ENCODE measurements around the gene COL24A1. TPM values are rescaled to one million over a fixed set of nuclear protein-coding genes. Genes with fewer than 3 reads are reported as not detected.
"Not testable (repeated sequence)": the region's sequence is repeated elsewhere in the genome, so short reads cannot be mapped to it uniquely, and the experiment has no call there.

Gene COL24A1
- total RNA-seq, 4 donors from 2014 or later: 1.2 to 4.7 (median 3.3) TPM

- Histone ChIP-seq H3K36me3 (no peaks in the 10 kb centered on the region), H3K4me3 (no peak overlapping the region), H3K27ac (no peak overlapping the region), H3K27me3 (no peaks in the 10 kb centered on the region), H3K4me1 (no peaks in the 10 kb centered on the region), H3K9me3 (peaks cover 0 to 4% (median 0%) of the 10 kb centered on the region in 3 donors)
- 42 to 61% methylated on average over 2 to 3 of the region's 5 CpGs for WGBS, 2 donors (ENCODE audit: low coverage in 1 of 2)
- TF ChIP-seq POLR2A (IDR thresholded peaks at IDR 0.05) (no peak), POLR2AphosphoS5 (IDR thresholded peaks at IDR 0.05) (no peak), CTCF (IDR thresholded peaks at IDR 0.05) (no peak), EP300 (IDR thresholded peaks at IDR 0.05) (no peak)
- ATAC-seq: no peak
Measured at GRCh38 chr1:85975912-85976371, 180.6 kb downstream of the COL24A1 start.

DNA sequence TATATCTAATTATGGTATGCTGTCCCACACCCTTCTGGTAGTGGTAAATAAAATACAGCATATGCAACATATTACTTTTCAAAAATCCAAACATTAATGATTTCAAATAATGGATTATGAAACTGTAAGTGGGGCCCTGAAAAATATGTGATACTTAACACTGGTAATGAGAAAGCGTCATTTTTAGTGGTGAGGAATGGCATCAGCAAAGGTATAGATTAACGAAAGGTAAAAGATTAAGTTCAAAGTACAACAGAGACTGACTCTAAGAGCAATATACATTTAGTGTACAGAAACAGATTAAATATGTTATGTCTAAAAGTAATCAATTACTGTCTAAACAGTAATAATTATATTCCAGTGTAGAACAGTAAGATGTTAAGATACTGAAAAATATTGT is 194.1 kb downstream of the COL24A1 start:
- Histone ChIP-seq H3K27ac (no peak overlapping the region), H3K27me3 (no peaks in the 10 kb centered on the region), H3K4me3 (no peak overlapping the region), H3K4me1 (no peaks in the 10 kb centered on the region), H3K36me3 (no peaks in the 10 kb centered on the region), H3K9me3 (no peaks in the 10 kb centered on the region)
- WGBS, 2 donors (ENCODE audit: low coverage in 1 of 2): 97 to 100% methylated on average over 1 to 2 of the region's 2 CpGs
- no peak for ATAC-seq
- TF ChIP-seq POLR2A (IDR thresholded peaks at IDR 0.05) (no peak), EP300 (IDR thresholded peaks at IDR 0.05) (no peak), POLR2AphosphoS5 (IDR thresholded peaks at IDR 0.05) (no peak), CTCF (IDR thresholded peaks at IDR 0.05) (no peak)

DNA sequence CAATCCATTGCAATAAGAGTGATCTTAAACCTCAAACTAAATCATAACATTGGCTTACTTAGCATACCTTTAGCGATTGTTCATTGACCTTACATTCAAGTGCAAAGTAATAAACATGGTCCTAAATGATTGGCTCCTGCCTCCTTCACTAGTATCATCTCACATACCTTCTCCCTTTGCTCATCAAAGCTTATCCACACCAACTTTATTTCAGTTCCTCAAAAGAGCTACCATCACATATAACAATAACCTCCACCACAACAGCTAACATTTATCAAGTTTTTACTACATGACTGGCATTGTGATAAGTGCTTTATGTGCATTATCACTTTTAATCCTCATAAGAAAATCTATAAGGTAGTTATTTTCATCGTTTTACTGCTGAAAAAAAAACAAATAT is 198.8 kb downstream of the COL24A1 start:
- Histone ChIP-seq H3K4me3 (no peak overlapping the region), H3K27ac (no peak overlapping the region), H3K9me3 (no peaks in the 10 kb centered on the region), H3K4me1 (no peaks in the 10 kb centered on the region), H3K36me3 (no peaks in the 10 kb centered on the region), H3K27me3 (no peaks in the 10 kb centered on the region)
- TF ChIP-seq POLR2A (IDR thresholded peaks at IDR 0.05) (no peak), EP300 (IDR thresholded peaks at IDR 0.05) (no peak), CTCF (IDR thresholded peaks at IDR 0.05) (no peak), POLR2AphosphoS5 (IDR thresholded peaks at IDR 0.05) (no peak)
- 77 to 94% methylated on average over 2 of the region's 2 CpGs for WGBS, 2 donors (ENCODE audit: low coverage in 1 of 2)
- ATAC-seq: no peak

DNA sequence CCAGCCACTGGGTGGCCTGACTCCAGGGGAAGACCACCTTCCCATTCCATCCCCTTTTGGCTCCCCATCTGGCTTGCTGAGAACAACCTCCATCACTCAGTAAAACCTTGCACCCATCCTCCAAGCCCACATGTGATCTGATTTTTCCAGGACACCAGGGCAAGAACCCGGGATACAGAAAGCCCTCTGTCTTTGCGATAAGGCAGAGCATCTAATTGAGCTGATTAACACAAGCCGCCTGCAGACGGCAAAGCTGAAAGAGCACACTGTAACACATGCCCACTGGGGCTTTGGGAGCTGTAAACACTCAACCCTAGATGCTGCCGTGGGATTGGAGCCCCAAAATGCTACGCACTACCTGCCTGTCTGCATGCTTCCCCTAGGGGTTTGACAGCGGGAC is 201.4 kb downstream of the COL24A1 start:
- H3K4me1 ChIP-seq, H3K9me3 ChIP-seq, H3K27me3 ChIP-seq, H3K27ac ChIP-seq, ATAC-seq, H3K4me3 ChIP-seq, H3K36me3 ChIP-seq: not testable (repeated sequence)
- WGBS, 2 donors (ENCODE audit: low coverage in 1 of 2): 90 to 92% methylated on average over 2 to 5 of the region's 7 CpGs

DNA sequence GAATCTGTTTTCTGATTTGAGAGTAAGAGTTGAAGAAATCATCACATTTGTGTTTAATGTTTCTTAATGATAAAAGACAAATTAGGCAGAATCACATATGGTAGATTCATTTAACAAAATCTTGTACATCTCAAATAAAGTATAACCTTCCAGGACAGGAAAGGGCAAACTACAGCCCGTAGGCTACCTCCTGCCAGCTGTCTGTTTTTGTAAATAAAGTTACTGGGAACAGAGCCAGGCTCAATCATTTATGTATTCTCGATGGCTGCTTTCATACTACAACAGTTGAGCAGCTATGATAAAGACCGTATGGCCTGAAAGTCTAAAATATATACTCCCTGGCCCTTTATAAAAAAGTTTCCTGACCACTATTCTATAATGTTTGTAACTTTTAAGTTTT is 204.1 kb downstream of the COL24A1 start:
- TF ChIP-seq POLR2A (IDR thresholded peaks at IDR 0.05) (no peak), POLR2AphosphoS5 (IDR thresholded peaks at IDR 0.05) (no peak), CTCF (IDR thresholded peaks at IDR 0.05) (no peak), EP300 (IDR thresholded peaks at IDR 0.05) (no peak)
- Histone ChIP-seq H3K27ac (no peak overlapping the region), H3K4me3 (no peak overlapping the region), H3K9me3 (no peaks in the 10 kb centered on the region), H3K4me1 (no peaks in the 10 kb centered on the region), H3K27me3 (no peaks in the 10 kb centered on the region), H3K36me3 (no peaks in the 10 kb centered on the region)
- ATAC-seq: no peak
- 7 to 10% methylated on average over 3 of the region's 3 CpGs for WGBS, 2 donors (ENCODE audit: low coverage in 1 of 2)
